Astrocyte (in vitro differentiated cells and primary cell): ENCODE results near the gene DDAH1.

Source experiments
- CTCF ChIP-seq: IDR thresholded peaks from 2 replicates; pipeline ENCODE4 v1.5.1; 2011; ENCODE audit warnings: low read depth, mild to moderate bottlenecking, inconsistent platforms, low read length, moderate library complexity; ENCODE audit not compliant: insufficient read depth
- EZH2 ChIP-seq: IDR thresholded peaks from 2 replicates; pipeline ENCODE4 v1.6.1; 2012; ENCODE audit warnings: mild to moderate bottlenecking, low read length, inconsistent platforms; ENCODE audit not compliant: insufficient read depth

DNA sequence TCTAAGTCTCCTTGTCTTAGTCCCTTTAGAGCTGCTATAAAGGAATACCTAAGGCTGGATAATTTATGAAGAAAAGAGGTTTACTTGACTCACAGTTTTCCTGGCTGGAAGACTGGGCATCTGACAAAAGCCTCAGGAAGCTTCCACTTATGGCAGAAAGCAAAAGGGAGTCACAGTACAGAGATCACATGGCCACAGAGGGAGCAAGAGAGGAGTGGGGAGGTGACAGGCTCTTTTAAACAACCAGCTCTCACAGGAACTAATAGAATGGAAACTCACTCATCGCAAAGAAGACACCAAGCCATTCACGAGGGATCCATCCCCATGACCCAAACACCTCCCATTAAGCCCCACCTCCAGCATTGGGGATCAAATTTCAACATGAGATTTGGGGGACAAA is 68.8 kb downstream of the DDAH1 start:
- TF ChIP-seq CTCF = no peak
- TF ChIP-seq EZH2 = no peak
